ENCODE measurements around the gene ITSN2. TPM values are rescaled to one million over a fixed set of nuclear protein-coding genes. Genes with fewer than 3 reads are reported as not detected.
A peak's percentile ranks its signal among the peaks of the same experiment; 100 is the strongest.
"Not testable (repeated sequence)": the region's sequence is repeated elsewhere in the genome, so short reads cannot be mapped to it uniquely, and the experiment has no call there.

ITSN2 gene
- total RNA-seq, 1 donor from 2014 or later = 75.3 TPM

- intact Hi-C loops (cut with DNase I) = no loop called here
- ATAC-seq (no peak), DNase-seq (ENCODE audit: low spot score) (no peak)
Measured at GRCh38 chr2:24342110-24342910, 18.0 kb downstream of the ITSN2 start.

GRCh38 chr2:24339856-24340262, 20.5 kb downstream of the ITSN2 start:
- intact Hi-C loops (cut with DNase I) = loop anchor here (5.0 kb wide), 1 partner anchor 1677 kb away; no protein-coding TSS in a partner anchor
- ATAC-seq = no peak
- no peak for DNase-seq (ENCODE audit: low spot score)

GRCh38 chr2:24339098-24339497, 21.2 kb downstream of the ITSN2 start:
- intact Hi-C loops (cut with DNase I) = loop anchor here (5.0 kb wide), 1 partner anchor 1678 kb away; no protein-coding TSS in a partner anchor
- not testable (repeated sequence) for ATAC-seq; DNase-seq (ENCODE audit: low spot score)

GRCh38 chr2:24337890-24338289, 22.4 kb downstream of the ITSN2 start:
- intact Hi-C loops (cut with DNase I) = loop anchor here (5.0 kb wide), 1 partner anchor 1679 kb away; no protein-coding TSS in a partner anchor
- no peak for ATAC-seq
- DNase-seq (ENCODE audit: low spot score) = no peak

GRCh38 chr2:24336811-24337210, 23.5 kb downstream of the ITSN2 start:
- no peak for ATAC-seq
- intact Hi-C loops (cut with DNase I) = loop anchor here (5.0 kb wide), 1 partner anchor 1680 kb away; no protein-coding TSS in a partner anchor
- no peak for DNase-seq (ENCODE audit: low spot score)

- intact Hi-C loops (cut with DNase I) = no loop called here
- ATAC-seq (peak; percentile 32), DNase-seq (ENCODE audit: low spot score) (no peak)
Measured at GRCh38 chr2:24334245-24334633, 26.1 kb downstream of the ITSN2 start.

- DNase-seq (ENCODE audit: low spot score) (no peak), ATAC-seq (no peak)
- intact Hi-C loops (cut with DNase I) = no loop called here
Measured at GRCh38 chr2:24332791-24333540, 27.4 kb downstream of the ITSN2 start.

- intact Hi-C loops (cut with DNase I) = no loop called here
- DNase-seq (ENCODE audit: low spot score) = no peak
- no peak for ATAC-seq
Measured at GRCh38 chr2:24330161-24330560, 30.2 kb downstream of the ITSN2 start.

GRCh38 chr2:24329700-24330099, 30.6 kb downstream of the ITSN2 start:
- intact Hi-C loops (cut with DNase I) = no loop called here
- DNase-seq (ENCODE audit: low spot score) = no peak
- ATAC-seq = no peak

- ATAC-seq = peak; percentile 39
- intact Hi-C loops (cut with DNase I) = no loop called here
- DNase-seq (ENCODE audit: low spot score) = no peak
Measured at GRCh38 chr2:24328010-24328409, 32.3 kb downstream of the ITSN2 start.

- no peak for ATAC-seq
- intact Hi-C loops (cut with DNase I) = no loop called here
- DNase-seq (ENCODE audit: low spot score) = no peak
Measured at GRCh38 chr2:24317491-24317920, 42.8 kb downstream of the ITSN2 start.

- ATAC-seq = no peak
- no peak for DNase-seq (ENCODE audit: low spot score)
- intact Hi-C loops (cut with DNase I) = no loop called here
Measured at GRCh38 chr2:24315669-24316068, 44.7 kb downstream of the ITSN2 start.

GRCh38 chr2:24313744-24314632, 46.3 kb downstream of the ITSN2 start:
- no peak for ATAC-seq
- no peak for DNase-seq (ENCODE audit: low spot score)
- intact Hi-C loops (cut with DNase I) = no loop called here

- ATAC-seq = no peak
- no peak for DNase-seq (ENCODE audit: low spot score)
- intact Hi-C loops (cut with DNase I) = no loop called here
Measured at GRCh38 chr2:24307961-24308360, 52.4 kb downstream of the ITSN2 start.

GRCh38 chr2:24304631-24305030, 55.7 kb downstream of the ITSN2 start:
- ATAC-seq (peak; percentile 21), DNase-seq (ENCODE audit: low spot score) (no peak)
- intact Hi-C loops (cut with DNase I) = no loop called here

- DNase-seq (ENCODE audit: low spot score) = peak; percentile 74
- intact Hi-C loops (cut with DNase I) = no loop called here
- peak; percentile 100 for ATAC-seq
Measured at GRCh38 chr2:24304098-24304497, 56.2 kb downstream of the ITSN2 start.

GRCh38 chr2:24301599-24301998, 58.7 kb downstream of the ITSN2 start:
- intact Hi-C loops (cut with DNase I) = no loop called here
- ATAC-seq = no peak

GRCh38 chr2:24297663-24298062, 62.7 kb downstream of the ITSN2 start:
- intact Hi-C loops (cut with DNase I) = no loop called here
- ATAC-seq (no peak), DNase-seq (ENCODE audit: low spot score) (no peak)

More at GRCh38 chr2:24301599-24301998, 58.7 kb downstream of the ITSN2 start:
- DNase-seq (ENCODE audit: low spot score) = no peak

GRCh38 chr2:24287171-24287570, 73.2 kb downstream of the ITSN2 start:
- DNase-seq (ENCODE audit: low spot score) = no peak
- no peak for ATAC-seq
- intact Hi-C loops (cut with DNase I) = no loop called here

Measured in sciatic nerve (tissue), 2 donors.